ENCODE data around the gene CYRIA.

Gene CYRIA

DNA sequence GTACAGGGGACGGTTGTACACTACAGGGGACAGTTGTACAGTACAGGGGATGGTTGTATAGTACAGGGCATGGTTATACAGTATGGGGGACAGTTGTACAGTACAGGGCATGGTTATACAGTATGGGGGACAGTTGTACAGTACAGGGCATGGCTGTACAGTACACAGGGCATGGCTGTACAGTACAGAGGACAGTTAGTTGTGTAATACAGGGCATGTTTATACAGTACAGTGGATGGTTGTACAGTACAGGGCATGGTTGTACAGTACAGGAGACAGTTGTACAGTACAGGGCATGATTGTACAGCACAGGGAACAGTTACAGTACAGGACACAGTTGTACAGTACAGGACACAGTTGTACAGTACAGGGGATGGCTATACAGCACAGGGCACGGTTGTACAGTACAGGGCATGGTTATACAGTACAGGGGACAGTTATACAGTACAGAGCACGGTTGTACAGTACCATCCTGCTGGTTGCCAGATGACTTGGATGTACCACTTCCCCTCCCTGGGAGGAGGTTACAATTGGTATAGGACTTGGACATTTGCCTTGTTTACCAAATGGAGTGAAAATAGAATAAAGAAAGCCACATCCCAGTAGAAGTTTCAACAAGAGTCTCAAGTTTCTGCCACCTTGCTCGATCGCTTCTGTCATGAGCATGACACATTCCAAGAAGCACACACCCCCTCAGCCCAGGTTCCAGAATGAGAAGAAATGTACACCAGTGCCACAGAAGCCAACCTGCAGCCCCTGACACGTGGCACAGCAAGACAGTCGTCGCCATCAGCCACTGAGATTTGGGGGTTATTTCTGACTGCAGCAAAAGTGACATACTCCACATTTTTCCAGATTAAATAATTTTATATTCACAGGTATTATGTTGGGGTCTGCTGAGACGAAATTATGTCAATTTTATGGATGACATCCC, 16.0 kb downstream of the CYRIA start:
- no peak for DNase-seq

DNA sequence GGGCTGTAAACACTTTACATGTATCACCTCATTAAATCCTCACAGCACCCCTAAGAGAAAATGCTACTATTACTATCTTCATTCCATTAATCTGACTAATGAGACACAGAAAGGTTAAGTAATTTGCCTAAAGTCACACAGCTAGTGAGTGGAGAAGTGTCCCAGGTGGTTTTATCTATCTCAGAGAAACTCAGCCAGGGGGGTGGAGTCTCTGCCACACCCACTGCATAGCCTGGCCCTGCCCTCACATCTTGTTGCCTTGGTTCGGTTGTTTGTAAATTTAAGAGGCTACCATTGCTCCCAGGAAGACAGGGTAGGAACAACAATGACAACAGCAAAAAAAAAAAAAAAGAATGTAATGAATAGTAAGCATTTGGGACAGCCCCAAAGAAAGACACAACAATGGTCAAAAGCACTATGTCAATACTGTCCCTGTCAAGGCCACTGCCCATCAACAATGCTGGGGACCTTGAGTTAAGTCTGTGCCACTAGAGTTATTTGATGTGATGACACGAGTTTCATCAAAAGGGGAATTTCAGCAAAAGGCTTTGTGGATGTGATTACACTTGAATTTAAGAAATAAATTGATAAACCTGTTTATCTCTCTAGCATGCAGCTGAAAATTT, 17.5 kb downstream of the CYRIA start:
- DNase-seq: no peak

DNA sequence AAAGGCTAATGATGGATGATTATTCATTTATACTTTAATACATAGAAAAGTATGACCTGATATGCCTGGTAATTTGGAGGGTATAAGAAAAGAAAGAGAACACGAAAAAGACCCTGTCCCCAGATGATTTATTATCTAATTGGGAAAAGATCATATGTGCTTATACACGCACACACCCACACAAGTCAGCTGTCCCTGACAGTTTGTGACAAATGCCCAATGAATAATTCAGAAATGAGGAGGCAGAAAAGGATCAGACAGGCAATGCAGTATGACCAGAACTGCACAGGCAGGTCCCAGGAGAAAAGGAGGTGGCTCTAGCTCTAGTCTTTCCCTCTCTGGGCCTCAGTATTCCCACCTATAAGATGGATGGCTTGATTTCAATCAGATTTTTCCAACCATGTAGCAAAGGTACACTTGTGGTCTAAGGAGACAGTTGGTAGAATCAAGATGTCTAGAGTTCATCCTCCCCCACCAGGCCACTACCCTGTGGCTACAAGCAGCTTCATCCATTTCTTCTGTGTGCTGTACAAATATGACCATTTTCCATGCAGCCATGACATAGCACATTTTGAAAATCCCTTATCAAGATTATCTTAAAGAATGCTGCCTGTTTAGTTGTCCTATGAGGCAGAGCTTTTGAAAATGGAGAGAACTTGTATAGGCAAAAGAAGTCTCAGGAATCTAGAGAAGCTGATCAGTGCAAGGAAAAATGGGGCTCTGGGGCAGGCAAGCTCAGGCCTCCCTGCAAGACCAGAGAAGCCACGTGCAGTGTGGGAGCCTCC, 19.7 kb downstream of the CYRIA start:
- no peak for DNase-seq

DNA sequence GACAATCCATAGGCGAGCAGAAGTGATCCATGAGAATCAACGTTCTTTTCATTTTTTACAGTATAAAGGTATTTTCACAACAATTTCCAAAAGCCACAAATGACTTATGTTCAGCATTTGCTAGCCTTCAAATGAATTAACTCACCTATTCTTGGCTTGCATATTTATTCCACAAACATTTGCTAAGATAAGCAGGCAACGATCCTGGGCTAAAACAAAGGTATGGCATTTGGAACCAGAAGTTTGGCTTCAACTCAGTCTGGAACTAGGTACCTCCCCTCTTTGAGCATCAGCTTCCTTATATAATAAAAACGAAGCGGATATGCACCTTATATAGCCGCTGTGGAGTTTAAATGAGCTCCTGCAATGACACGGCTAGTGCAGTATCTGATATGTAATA, 20.5 kb downstream of the CYRIA start:
- DNase-seq: no peak

DNA sequence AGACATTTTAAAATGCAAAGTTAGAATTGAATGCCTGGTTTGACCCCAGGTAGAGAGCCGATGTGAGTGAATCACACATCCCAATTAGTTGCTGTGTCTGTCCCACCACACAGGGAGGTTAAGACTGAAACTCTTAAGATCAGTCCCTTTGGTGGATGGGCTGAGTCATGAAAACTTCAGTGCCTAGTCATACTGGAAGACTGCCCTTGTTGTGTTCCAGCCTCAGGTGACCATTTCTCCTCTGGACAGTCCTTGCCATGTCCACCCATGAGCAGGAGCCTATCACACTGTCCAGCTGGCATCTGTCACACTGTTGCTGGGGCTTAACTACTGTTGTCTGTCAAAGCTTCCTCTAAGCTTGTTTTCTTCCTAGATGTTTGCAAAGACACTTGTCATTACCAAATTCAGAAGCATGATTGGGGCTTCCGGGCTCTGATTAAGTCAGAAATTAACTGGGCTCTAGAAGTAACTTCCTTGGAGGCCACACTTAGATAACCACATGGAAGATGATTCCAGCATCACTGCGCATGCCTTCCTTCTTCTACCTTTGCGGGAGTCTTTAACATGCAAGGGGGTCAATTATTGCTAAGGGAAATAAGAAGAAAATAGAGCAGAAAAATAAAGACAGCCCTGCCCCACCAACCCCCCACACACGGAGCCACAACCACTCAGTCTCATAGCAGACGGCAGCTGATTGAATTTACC, 21.3 kb downstream of the CYRIA start:
- DNase-seq: no peak

DNA sequence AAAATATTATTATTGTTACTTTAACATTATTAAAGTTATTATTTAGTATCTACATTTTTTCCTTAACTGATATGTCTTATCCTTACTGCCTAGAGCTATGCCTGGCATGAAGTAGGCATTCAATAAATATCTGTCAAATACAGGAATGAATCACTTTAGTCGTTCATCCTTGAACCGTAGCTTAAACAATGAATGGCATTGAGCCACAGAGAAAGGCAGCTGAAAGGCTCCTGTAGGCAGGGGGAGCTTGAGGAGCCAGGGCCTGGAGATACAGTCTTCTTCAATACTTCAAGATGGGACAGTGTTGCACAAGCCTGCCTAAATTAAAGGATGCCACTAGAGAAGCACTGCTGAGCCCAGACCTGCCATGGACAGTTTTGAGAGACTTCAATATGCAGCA, 22.5 kb downstream of the CYRIA start:
- DNase-seq: no peak

DNA sequence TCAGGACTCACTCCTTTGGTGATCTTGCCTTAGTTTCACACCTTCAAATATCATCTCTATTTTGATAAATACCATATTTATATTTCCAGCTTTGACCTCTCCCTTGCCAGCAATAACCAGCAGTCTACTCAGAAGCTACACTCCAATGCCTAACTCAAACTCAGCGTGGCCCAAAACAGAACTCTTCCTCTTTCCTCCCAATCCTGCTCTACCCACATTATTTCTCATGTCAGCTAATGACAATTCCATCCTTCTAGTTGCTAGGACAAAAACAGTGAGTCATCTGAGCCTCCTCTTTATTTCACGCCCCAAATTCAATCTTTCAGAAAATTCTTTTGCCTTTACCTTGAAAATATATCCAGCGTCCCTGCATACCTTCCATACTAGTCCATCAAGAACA, 23.5 kb downstream of the CYRIA start:
- no peak for DNase-seq

DNA sequence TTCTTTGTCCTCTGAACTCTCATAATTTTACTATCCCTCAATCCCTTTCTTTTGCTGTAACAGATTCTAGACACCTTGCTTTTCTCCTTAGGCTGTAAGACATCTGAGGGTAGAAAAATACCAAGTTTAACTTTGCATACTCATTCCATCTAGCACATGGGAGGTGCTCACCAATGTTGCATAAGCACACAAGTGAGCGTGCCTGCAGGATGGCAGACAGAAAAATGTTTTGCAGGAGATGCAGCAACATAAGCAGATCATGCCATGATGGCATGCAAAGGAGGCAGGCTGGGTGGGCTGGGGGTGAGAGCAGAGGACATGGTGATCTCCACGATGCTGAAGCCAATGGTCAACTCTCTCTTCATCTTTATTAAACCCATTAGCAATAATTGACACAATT, 24.1 kb downstream of the CYRIA start:
- no peak for DNase-seq

DNA sequence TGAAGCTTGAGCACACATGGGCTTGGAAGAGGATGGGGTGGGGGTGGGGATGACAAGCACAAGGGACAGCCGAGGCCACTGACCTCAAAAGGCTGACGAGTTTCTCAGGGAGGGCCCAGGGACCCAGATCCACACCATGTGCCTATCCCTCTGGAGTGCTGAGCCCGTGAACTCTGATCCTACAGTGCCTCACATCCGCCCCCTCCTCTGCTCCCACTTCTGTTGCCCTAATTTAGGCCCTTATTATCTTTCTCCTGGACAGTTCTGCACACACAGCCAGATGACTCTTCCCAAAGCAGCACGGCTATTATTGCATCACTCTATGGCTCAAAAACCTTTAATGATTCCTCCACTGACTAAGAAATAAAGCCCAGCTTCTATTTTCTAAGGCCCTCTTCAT, 24.8 kb downstream of the CYRIA start:
- no peak for DNase-seq

DNA sequence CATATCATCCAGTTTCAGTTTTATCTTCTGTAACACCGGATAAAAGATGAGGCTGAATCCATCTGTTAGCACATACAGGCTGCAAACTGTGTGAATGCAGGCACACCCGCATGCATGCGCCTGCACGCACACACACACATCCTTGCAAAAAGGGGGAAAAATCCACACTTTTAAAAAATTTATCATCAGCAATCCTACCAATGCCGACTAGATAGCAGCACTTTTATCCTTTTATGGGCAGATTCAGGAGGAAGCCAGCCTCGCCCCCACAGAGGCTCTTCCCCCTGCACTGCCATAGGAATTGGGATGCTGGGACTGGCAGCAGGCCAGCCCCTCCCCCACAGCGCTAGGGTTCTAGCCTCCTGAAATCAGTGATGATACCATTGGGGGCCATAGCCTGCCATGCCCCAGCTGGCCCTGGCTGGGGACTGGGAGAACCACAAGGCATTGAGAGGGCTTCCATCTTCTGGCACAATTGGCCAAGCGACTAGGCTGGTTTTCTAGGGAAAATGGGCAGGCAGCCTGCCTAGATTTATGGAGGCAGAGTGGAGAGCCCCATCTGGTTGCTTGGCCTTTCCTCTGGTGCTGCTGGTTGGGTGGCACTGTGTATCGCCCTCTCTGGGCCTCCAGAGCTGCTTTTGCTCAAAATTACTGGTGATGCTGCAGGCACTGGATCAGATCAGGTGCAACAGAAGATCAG, 25.5 kb downstream of the CYRIA start:
- no peak for DNase-seq

DNA sequence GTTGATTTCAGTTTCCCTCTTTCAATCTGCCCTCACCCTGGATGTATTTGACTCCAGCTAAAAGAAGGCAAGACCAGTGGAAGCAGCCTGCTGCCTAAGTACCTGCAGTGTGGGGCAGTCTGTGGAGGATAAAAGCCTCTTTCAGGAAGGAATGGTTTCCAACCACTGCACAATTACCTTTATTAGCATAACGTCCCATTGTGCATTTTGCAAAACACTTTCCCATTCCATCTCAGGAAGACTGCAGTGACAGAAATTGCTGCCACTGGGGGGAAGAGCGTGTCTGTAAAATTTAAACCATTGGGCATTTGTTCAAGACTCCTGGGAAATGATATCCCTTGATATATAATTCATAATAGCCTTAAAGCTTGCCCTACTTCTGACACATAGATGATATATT, 26.2 kb downstream of the CYRIA start:
- no peak for DNase-seq

DNA sequence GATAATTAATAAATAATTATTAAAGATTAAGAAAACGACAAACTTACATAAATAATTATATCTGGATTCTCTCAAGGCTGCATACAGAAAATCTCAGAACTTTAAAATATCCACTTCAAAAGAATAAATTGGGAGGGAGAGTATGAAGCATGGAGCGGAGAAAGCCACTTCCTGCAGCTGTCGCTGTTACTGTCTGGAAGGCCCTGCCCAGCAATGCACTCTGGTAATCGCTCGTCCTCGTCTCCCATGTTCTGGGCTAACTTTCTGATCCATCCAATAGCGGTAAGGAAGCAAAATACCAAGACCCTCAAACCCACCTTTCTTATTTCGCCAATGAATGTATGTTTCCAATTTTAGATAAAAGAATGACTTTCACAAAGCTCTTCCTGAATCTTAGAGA, 26.7 kb downstream of the CYRIA start:
- DNase-seq: no peak

DNA sequence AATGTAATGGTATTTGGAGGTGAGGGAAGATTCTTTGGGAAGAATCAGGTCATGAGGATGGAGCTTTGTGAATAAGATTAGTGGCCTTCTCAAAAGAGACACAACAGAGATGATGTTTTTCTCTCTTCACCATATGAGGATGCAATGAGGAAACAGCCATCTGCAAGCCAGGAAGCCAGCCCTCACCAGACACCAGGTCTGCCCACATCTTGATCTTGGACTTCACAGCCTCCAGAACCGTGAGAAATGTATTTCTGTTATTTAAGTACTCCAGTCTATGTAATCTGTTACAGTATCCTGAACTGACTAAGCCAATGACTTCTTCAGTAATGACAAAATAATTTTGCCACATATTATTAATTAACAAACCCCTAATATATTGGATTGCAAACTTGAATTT, 28.3 kb downstream of the CYRIA start:
- DNase-seq: no peak

DNA sequence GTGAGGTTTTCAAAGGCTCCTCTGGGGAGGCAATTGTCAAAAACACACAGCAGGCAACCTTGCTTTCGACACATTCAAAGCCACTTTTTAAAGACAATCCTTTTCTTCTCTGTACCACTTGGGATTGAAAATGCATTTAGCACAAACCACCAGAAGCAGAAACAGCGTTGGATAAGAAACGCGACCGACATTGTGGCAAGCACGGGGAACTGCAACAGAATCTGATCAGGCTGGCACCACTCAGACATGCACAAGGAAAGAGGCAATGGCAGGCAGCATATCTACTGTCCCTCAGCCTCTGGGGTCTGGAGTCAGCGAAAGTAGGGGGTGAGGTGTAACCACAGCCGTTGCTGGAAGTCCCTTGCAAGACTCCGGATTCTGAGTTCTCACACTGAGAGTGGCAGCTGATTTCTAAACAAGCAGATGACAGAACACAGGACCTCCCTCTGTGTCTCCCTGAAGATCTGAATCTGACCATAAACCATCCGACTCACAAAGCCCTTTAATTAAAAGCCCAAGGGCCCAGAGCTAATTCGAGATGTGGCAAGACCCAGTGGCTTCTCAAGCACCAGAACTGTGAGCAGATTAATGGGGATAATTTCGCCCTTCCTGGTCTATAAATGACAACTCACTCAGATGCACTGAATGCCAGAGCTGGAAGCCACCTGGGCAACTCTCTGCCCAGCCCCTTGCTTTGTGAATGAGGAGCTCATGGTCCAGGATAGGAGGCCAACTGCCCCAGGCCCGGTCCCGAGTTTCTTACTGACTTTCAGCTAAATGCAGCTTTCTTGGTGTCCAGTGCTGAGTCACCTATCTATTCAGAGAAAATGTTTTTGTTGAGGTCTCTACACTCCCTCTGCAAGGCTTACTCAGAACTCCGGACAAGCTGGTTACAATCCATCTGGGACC, 29.6 kb downstream of the CYRIA start:
- no peak for DNase-seq

DNA sequence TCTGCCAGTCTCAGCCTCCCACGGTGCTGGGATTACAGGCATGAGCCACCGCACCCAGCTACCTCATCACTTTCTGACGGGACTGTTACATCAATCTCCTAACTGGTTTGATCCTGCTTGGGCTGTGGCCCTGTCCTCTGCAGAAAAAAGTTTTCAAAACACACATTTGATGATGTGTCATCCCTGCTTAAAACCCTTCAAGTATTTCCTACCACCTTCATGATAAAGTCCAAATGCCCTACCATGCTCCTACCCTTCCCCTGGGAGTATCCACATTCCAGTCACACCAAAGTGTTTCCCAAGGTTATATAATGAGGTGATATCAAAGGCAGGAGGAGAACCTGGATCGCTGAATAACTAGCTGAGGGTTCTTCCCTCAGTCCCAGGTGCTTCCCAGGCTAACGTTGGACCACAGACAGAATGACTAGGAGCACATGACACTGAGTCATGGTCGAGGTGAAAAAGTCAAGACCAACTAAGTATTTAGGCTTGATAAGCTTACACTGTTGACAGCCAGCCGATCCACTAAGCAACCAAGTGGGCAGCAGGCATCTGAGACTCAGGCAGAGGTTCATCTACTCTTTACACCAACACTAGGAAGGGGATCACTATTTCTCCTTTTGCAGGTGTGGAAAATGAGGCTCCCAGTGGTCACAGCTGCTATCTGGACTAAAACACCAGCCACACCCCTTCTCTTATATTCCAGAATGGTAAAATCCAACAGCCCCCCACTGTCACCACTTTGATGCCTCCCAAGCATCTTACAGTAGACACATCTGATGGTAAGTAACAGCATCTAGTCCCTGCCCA, 31.8 kb downstream of the CYRIA start:
- DNase-seq: no peak

DNA sequence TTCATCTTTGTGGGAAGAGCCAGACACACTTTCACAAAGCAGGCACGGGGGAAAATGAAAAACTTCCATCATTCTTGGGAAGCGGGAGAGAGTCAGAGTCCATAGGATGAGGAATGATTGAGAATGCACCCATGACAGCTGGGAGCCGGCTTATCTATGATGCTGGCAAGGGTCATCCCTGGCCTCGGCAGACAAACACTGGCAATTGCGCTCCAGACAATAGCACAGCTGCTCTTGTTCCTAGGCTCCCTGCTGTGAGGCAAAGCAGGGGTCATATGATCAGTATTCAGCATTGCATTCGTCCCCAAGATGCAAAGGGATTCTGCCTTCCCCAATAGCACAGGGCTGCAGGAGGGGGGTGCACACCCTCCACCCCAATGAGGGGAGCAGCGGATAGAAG, 33.0 kb downstream of the CYRIA start:
- no peak for DNase-seq

DNA sequence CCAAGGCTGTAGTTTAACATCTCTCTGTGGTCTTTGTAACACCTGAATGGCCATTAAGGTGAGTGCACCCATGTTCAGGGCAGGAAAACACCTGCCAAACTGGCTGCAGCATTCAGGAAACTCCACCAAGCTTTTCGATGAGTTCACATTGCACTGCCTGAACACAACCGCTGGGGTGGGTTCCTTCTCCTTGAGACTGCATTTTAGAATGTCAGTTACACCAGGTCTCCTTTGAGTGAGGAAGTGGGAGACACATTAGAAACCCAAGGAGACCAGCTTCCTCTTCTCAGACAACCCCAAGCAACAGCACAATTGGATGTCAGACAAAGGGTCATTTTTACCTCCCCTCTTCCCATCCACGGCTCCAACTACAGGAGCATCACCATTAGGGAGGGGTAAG, 35.2 kb downstream of the CYRIA start:
- no peak for DNase-seq

DNA sequence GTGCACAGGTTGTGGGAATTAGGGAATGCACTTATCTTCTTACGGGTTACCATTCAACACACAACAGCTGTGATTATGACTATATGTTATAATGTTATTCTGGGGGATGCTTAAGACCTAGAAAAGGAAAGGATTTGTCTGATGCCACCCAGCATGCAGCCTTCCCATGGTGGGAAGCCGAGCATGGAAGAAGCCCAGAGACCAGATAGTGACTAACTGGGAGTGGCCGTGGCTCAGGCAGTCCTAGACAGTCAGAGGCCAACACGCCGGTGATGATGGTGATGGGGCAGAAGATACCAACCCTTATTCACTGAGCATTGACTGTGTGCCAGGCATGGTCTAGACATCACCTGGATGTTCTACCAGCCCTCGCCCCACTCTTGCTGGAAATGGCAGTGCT, 35.9 kb downstream of the CYRIA start:
- DNase-seq: no peak

DNA sequence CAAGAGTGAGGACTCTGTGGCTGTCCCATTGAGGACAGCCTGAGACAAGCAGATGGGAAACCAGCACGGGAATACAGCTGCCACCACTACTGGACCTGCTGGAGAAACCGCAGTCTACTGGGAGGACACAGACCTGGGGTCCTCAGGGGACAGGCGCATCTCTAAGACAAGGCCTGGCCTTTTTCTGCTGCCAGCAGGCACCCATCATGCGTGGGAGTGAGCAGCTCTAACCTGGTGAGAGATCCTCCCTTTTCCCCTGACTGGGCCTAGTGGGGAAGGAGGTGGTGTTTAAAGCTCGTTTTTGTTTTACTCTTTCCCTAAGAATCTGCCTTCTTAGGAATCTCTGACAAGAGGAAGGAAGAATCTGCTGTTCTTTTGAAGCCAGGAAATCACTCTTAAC, 36.6 kb downstream of the CYRIA start:
- no peak for DNase-seq

DNA sequence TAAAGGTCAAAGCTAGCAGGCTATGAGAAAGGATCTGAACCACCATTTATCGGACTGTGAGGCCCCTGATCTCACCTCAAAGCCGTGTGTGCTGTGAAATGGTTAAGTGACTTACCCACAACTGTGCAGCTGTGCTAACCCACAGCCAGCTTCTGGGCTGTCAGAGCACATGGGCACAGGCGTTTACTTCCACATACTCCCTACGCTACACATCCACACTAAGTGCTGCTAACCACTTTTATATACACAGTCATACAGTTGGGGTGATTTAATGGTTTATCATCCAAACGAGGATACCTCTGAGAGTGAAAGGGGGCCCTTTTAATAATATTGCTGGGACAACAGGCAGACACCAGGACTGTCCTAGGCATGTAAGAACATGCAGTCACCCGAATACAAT, 37.3 kb downstream of the CYRIA start:
- no peak for DNase-seq

Data from activated CD4-positive, CD25-positive, alpha-beta regulatory T cell (primary cell).